Activated CD8-positive, alpha-beta memory T cell treated with anti-CD3 and anti-CD28 coated beads for 48 hours (primary cell): ENCODE measurements around the gene ATG16L1.

Experiments used
- DNase-seq, 3 experiments: peaks; one replicate each; pipeline ENCODE4 v3.0.0-alpha.2; 2020; ENCODE audit warnings: low read depth in 2 of 3, low spot score in 2 of 3

Gene ATG16L1

GRCh38 chr2:233288663-233289062 lies 37.2 kb downstream of the ATG16L1 start:
- no peak for DNase-seq

DNA sequence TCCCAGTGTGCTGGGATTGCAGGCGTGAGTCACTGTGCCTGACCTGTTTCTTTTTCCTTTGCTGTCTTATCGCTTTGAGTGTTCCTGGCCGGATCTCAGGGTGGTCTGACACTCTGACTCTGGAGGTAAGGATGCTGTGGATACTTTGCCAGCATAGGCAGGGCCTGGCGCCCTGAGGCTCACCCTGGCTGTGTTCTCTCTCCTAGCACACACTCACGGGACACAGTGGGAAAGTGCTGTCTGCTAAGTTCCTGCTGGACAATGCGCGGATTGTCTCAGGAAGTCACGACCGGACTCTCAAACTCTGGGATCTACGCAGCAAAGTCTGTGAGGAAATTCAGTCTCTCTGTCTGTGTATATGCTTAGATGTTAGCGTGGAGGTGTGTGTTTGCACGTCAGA lies 38.2 kb downstream of the ATG16L1 start:
- no peak for DNase-seq

GRCh38 chr2:233290051-233290845 lies 38.8 kb downstream of the ATG16L1 start:
- no peak for DNase-seq

- no peak for DNase-seq
These were observed 44.4 kb downstream of the ATG16L1 start for GRCh38 chr2:233295891-233296290.

DNA sequence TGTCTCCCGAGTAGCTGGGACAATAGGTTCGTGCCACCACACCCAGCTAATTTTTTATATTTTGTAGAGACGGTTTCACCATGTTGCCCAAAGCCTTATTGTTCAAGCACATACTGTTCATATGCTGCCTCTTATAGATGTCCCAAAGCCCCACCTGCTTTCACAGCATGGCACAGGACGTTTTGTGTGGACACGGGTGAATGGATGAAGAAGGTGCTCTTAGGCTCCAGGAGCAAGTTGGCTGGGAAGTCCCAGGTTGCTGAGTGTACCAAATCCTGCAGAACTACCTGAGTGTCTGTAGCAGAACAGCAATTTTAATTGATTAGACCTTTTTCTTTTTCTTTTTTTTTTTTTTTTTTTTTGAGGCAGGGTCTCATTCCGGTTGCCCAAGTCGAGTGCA lies 45.6 kb downstream of the ATG16L1 start:
- DNase-seq, result no peak

- no peak for DNase-seq
These were observed 48.9 kb downstream of the ATG16L1 start for GRCh38 chr2:233300401-233300800.

DNA sequence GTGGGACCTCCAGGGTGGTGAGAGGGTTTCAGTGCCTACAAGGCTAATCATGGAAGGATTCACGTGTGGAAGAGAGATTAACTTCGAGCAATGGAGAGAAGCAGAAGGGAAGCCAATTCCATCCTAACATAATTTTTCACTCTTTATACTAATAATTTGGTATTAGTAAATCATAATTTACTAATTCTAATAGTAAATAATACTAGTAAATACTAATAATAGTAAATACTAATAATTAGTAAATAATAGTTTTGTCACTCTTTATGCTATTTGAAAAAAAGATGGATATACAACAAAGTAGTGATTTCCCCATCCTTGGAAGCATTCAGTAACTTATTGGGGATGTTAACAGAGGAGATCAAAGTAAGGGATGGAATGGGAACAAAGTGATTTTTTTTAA lies 49.8 kb downstream of the ATG16L1 start:
- no peak for DNase-seq

GRCh38 chr2:233301811-233302210 lies 50.3 kb downstream of the ATG16L1 start:
- DNase-seq, result no peak

DNA sequence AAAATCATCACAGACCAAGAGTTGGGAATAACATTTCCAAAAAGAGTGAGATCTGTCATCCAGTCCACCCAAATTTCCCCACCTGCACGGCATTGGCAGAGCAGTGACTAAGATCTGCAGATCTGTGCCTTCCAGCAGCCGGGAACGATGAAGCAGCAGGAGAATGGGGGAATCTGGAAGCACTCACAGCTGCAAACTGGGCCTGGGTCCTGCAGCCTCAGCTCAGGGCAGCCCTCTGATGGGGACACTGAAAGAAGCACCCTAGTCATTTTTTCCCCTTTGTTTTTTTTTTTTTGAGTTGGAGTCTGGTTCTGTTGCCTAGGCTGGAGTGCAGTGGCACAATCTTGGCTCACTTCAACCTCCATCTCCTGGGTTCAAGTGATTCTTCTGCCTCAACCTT lies 51.8 kb downstream of the ATG16L1 start:
- no peak for DNase-seq

- DNase-seq, result no peak
These were observed 56.1 kb downstream of the ATG16L1 start, which contains the start of gene SAG for GRCh38 chr2:233307565-233307964. Gene SAG, plus strand, starts transcription at chr2:233307816. Its CDS starts 1,374 bp downstream, at chr2:233309190.

GRCh38 chr2:233311241-233311926 lies 59.9 kb downstream of the ATG16L1 start:
- DNase-seq, result no peak

DNA sequence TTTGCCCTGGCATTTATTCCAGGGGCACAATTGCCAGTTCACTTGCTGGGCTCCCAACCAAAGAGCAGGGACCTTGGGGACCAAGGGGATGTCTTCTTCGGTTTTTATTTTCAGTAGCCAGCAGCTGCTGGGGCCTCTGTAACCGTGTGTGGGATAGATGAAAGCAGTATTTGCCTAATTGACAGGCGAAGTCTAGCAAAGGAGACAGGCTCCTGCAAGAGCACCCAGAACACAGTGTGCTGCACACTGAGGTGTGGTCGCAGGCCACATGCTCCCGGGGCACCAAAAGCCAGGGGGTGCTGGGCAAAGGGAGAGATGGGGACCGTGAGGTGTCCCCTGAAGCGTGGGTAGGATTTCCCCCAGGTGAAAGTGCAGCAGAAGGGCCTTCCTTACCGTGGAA lies 61.4 kb downstream of the ATG16L1 start:
- no peak for DNase-seq

GRCh38 chr2:233314180-233314925 lies 62.9 kb downstream of the ATG16L1 start:
- no peak for DNase-seq

DNA sequence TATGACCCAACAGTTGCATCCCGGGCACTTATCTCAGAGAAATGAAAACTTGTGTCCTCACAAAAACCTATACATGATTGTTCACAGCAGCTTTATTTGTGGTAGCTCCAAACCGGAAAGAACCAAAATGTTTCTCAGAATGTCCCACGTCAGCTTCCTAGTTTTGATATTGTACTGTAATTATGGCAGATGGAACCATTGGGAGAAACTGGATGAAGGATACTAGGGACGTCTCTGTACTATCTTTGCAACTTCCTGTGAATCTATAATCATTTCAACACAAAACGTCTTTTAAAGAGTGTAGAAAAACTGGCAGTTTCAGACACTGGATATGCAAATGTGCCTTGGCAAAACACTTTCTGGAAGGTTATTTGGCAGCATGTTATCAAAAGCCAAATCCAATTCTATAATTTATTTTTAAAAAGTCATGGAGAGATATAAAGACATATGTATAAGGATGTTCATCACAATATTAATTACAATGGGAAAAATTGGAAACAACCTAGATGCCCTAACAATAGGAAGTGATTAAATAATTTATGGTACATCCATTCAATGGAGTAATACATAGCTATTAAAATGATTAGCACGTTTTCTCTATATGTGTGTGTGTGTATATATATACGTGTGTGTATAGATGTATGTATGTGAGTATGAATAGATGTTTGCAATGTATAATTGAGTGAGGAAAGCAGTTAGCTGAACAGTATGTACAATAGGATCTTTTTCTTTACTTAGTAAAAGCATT lies 65.9 kb downstream of the ATG16L1 start:
- DNase-seq, result no peak

GRCh38 chr2:233319256-233319655 lies 67.8 kb downstream of the ATG16L1 start:
- no peak for DNase-seq

DNA sequence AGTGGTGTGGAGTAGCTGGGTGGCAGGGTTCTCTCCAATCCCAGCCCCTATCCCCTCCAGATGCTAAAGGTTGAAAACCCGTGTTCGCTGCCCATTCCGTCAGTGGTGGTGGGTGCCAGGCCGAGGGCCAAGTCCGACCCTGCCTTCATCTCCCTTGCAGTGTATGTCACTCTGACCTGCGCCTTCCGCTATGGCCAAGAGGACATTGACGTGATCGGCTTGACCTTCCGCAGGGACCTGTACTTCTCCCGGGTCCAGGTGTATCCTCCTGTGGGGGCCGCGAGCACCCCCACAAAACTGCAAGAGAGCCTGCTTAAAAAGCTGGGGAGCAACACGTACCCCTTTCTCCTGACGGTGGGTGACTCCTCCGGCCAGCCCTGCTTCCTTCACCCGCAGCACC lies 69.0 kb downstream of the ATG16L1 start:
- DNase-seq, result no peak

DNA sequence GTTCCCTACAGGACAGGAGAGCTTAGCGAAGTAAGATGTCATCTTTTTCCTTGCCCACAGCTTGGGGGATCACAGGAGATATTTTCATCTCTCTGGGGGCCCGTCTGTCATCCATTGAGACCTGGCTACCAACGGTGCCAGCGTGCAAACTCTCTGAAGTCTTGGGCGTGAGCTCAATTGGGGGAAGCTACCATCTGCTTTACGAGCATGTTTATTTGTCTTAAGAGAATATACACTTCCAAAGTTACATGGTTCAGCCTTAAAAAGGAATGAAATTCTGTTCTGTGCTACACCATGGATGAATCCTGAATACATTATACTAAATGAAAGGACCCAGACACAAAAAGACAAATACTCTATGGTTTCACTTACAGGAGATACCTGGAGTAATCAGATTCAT lies 69.7 kb downstream of the ATG16L1 start:
- DNase-seq, result no peak

- no peak for DNase-seq
These were observed 72.4 kb downstream of the ATG16L1 start for GRCh38 chr2:233323851-233324250.

- no peak for DNase-seq
These were observed 73.8 kb downstream of the ATG16L1 start for GRCh38 chr2:233325256-233325655.

DNA sequence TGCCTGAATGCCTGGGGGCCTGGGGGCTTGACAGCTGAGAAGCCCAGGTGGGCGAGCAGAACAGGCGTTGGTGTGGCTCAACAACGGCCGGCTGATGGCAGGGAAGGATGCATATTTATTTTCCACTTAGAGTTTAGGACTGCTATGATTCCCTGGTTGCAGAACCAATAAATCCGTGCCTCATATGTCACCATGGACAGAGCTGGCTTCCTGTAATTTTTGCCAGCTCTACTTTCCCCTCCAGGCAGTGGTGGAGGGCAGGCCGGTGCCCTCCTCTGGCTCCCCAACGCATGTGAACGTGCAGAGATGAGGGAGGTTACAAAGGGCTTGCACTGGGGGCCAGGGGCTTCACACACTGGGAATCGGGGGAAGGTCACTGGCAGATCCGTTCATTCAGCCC lies 74.3 kb downstream of the ATG16L1 start:
- no peak for DNase-seq

GRCh38 chr2:233326500-233326899 lies 75.0 kb downstream of the ATG16L1 start:
- DNase-seq, result no peak
